ENCODE measurements around the gene KCNMB3. TPM values are rescaled to one million over a fixed set of nuclear protein-coding genes. Genes with fewer than 3 reads are reported as not detected.
"Not testable (repeated sequence)": the region's sequence is repeated elsewhere in the genome, so short reads cannot be mapped to it uniquely, and the experiment has no call there.

KCNMB3 gene
- total RNA-seq, 1 donor from 2014 or later = 4.4 TPM

GRCh38 chr3:179223548-179223947, 27.4 kb downstream of the KCNMB3 start:
- no peak overlapping the region for H3K4me2 ChIP-seq
- peaks cover 3% of the 10 kb centered on the region for H4K20me1 ChIP-seq (ENCODE audit: low read depth)
- no peaks in the 10 kb centered on the region for H3K79me2 ChIP-seq (ENCODE audit: low read depth)
- H3K4me3 ChIP-seq = no peak overlapping the region
- H3K27me3 Mint-ChIP-seq (ENCODE audit: insufficient read depth, low read depth) = no peaks in the 10 kb centered on the region
- no peaks in the 10 kb centered on the region for H3K9me3 Mint-ChIP-seq
- H3K27me3 ChIP-seq = no peaks in the 10 kb centered on the region
- H3K4me1 ChIP-seq = no peaks in the 10 kb centered on the region
- no peak overlapping the region for H2AFZ ChIP-seq (replicated peaks)
- no peak overlapping the region for H3K4me3 Mint-ChIP-seq
- peaks cover 10% of the 10 kb centered on the region for H3K36me3 Mint-ChIP-seq
- peaks cover 8% of the 10 kb centered on the region for H3K36me3 ChIP-seq
- no peak overlapping the region for H3K27ac Mint-ChIP-seq
- H3K9ac ChIP-seq = no peak overlapping the region
- no peak for DNase-seq (ENCODE audit: low spot score)
- H3K4me1 Mint-ChIP-seq = no peaks in the 10 kb centered on the region
- H3K27ac ChIP-seq = no peak overlapping the region
- no peaks in the 10 kb centered on the region for H3F3A ChIP-seq (ENCODE audit: low read depth)
- no peaks in the 10 kb centered on the region for H3K9me3 ChIP-seq (ENCODE audit: low read depth)
- TF ChIP-seq EZH2 (IDR thresholded peaks at IDR 0.05) = no peak
- no peak for TF ChIP-seq CTCF (IDR thresholded peaks at IDR 0.05)
- no peak for TF ChIP-seq EZH2phosphoT487 (IDR thresholded peaks at IDR 0.05)

GRCh38 chr3:179218213-179218612, 32.7 kb downstream of the KCNMB3 start:
- not testable (repeated sequence) for H3K4me1 Mint-ChIP-seq, H3K9me3 Mint-ChIP-seq, H3K36me3 Mint-ChIP-seq

GRCh38 chr3:179215550-179215949, 35.4 kb downstream of the KCNMB3 start:
- H3K79me2 ChIP-seq (ENCODE audit: low read depth); H3K4me3 ChIP-seq; H4K20me1 ChIP-seq (ENCODE audit: low read depth); H3K9me3 ChIP-seq (ENCODE audit: low read depth); H3K27ac ChIP-seq; H3F3A ChIP-seq (ENCODE audit: low read depth); H3K27me3 Mint-ChIP-seq (ENCODE audit: insufficient read depth, low read depth); H3K36me3 Mint-ChIP-seq; H3K9ac ChIP-seq; H2AFZ ChIP-seq (replicated peaks); H3K27me3 ChIP-seq; H3K4me1 Mint-ChIP-seq; H3K4me2 ChIP-seq; DNase-seq (ENCODE audit: low spot score); H3K36me3 ChIP-seq; H3K9me3 Mint-ChIP-seq; H3K27ac Mint-ChIP-seq; H3K4me3 Mint-ChIP-seq; H3K4me1 ChIP-seq: not testable (repeated sequence)

More at GRCh38 chr3:179218213-179218612, 32.7 kb downstream of the KCNMB3 start:
- not testable (repeated sequence) for H3K4me3 ChIP-seq; DNase-seq (ENCODE audit: low spot score); H3K27me3 Mint-ChIP-seq (ENCODE audit: insufficient read depth, low read depth); H3K36me3 ChIP-seq; H3K4me3 Mint-ChIP-seq; H3K27me3 ChIP-seq; H2AFZ ChIP-seq (replicated peaks); H3K4me2 ChIP-seq; H3K27ac ChIP-seq; H3F3A ChIP-seq (ENCODE audit: low read depth); H4K20me1 ChIP-seq (ENCODE audit: low read depth); H3K79me2 ChIP-seq (ENCODE audit: low read depth); H3K27ac Mint-ChIP-seq; H3K9me3 ChIP-seq (ENCODE audit: low read depth); H3K4me1 ChIP-seq; H3K9ac ChIP-seq

GRCh38 chr3:179200790-179201189, 50.1 kb downstream of the KCNMB3 start:
- Histone ChIP-seq H3K36me3 (peaks cover 10% of the 10 kb centered on the region), H3K27me3 (no peaks in the 10 kb centered on the region), H3K9ac (no peak overlapping the region), H3K27ac (no peak overlapping the region), H3F3A (ENCODE audit: low read depth) (no peaks in the 10 kb centered on the region), H3K4me1 (peaks cover 8% of the 10 kb centered on the region), H3K4me2 (no peak overlapping the region), H3K4me3 (no peak overlapping the region), H2AFZ (replicated peaks) (no peak overlapping the region), H3K9me3 (ENCODE audit: low read depth) (no peaks in the 10 kb centered on the region), H3K79me2 (ENCODE audit: low read depth) (peaks cover 21% of the 10 kb centered on the region), H4K20me1 (ENCODE audit: low read depth) (peaks cover 3% of the 10 kb centered on the region)
- Mint-ChIP-seq H3K9me3 (no peaks in the 10 kb centered on the region), H3K4me1 (no peaks in the 10 kb centered on the region), H3K36me3 (peaks cover 10% of the 10 kb centered on the region), H3K4me3 (no peak overlapping the region), H3K27me3 (ENCODE audit: insufficient read depth, low read depth) (no peaks in the 10 kb centered on the region), H3K27ac (no peak overlapping the region)
- DNase-seq (ENCODE audit: low spot score) = no peak
- no peak for TF ChIP-seq EZH2phosphoT487 (IDR thresholded peaks at IDR 0.05)
- no peak for TF ChIP-seq CTCF (IDR thresholded peaks at IDR 0.05)
- no peak for TF ChIP-seq EZH2 (IDR thresholded peaks at IDR 0.05)

All from neural progenitor cell (in vitro differentiated cells).